CD14-positive monocyte (primary cell): Measurements from ENCODE around the gene BATF3. TPM values are rescaled to one million over a fixed set of nuclear protein-coding genes. Genes with fewer than 3 reads are reported as not detected.
A peak's percentile ranks its signal among the peaks of the same experiment; 100 is the strongest.

Experiments used
- DNase-seq, 3 donors: peaks; one replicate each; pipeline ENCODE4 v3.0.0-alpha.2; 2011 to 2022
- H2AFZ ChIP-seq: 2 replicates; pipeline ENCODE4 v1.6.0; 2012; ENCODE audit warnings: mild to moderate bottlenecking, low read depth, low read length, inconsistent platforms; ENCODE audit not compliant: insufficient read depth, poor library complexity, severe bottlenecking
- H3K27ac ChIP-seq, 2 donors: 1 replicate in 1 of 2; 2 replicates in 1 of 2; pipeline ENCODE4 v1.5.1; 2012 to 2013; ENCODE audit warnings: low read length in 2 of 2, control low read depth in 1 of 2, inconsistent platforms in 1 of 2, low read depth in 1 of 2, mild to moderate bottlenecking in 1 of 2
- H3K27me3 ChIP-seq, 2 donors: one replicate each; pipeline versions ENCODE4 v1.6.0 to v1.6.1; 2011 to 2013; ENCODE audit warnings: low read length in 2 of 2; ENCODE audit not compliant: control insufficient read depth in 2 of 2, insufficient read depth in 2 of 2
- H3K36me3 ChIP-seq, 2 donors: replicated peaks in 1 of 2; 1 replicate in 1 of 2; 2 replicates in 1 of 2; pipeline versions ENCODE4 v1.5.1 to v1.6.1; 2012 to 2013; ENCODE audit warnings: low read length in 2 of 2, control low read depth in 1 of 2, inconsistent platforms in 1 of 2, mild to moderate bottlenecking in 1 of 2; ENCODE audit not compliant: insufficient read depth in 2 of 2, control insufficient read depth in 1 of 2
- H3K4me1 ChIP-seq, 2 donors: 1 replicate in 1 of 2; 2 replicates in 1 of 2; pipeline versions ENCODE4 v1.5.1 to v1.6.1; 2012 to 2013; ENCODE audit warnings: low read length in 2 of 2, control low read depth in 1 of 2, inconsistent platforms in 1 of 2, mild to moderate bottlenecking in 1 of 2, moderate library complexity in 1 of 2; ENCODE audit not compliant: insufficient read depth in 2 of 2, control insufficient read depth in 1 of 2
- H3K4me2 ChIP-seq: replicated peaks from 2 replicates; pipeline ENCODE3; 2012; ENCODE audit warnings: low read length, moderate library complexity, mild to moderate bottlenecking; ENCODE audit not compliant: poor library complexity, severe bottlenecking; ENCODE audit errors: extremely low read depth
- H3K4me3 ChIP-seq, 3 experiments: fragments of 200-600 bp in 1 of 3; sonication (generic) in 1 of 3; replicated peaks in 1 of 3; 1 replicate in 2 of 3; 2 replicates in 1 of 3; pipeline ENCODE4 v1.5.1; 2011 to 2013; ENCODE audit warnings: low read length in 3 of 3, mild to moderate bottlenecking in 3 of 3, control low read depth in 2 of 3, low read depth in 2 of 3, inconsistent platforms in 1 of 3, moderate library complexity in 1 of 3
- H3K79me2 ChIP-seq: 2 replicates; pipeline ENCODE4 v1.6.0; 2012; ENCODE audit warnings: mild to moderate bottlenecking, control low read depth, inconsistent platforms, low read length, moderate library complexity; ENCODE audit not compliant: insufficient read depth
- H3K9ac ChIP-seq: 2 replicates; pipeline ENCODE4 v1.6.0; 2017; ENCODE audit warnings: low read length, mild to moderate bottlenecking; ENCODE audit not compliant: insufficient read depth, poor library complexity, severe bottlenecking
- H3K9me3 ChIP-seq, 2 donors: replicated peaks in 1 of 2; 1 replicate in 1 of 2; 2 replicates in 1 of 2; pipeline versions ENCODE4 v1.5.1 to v1.6.1; 2012 to 2013; ENCODE audit warnings: low read length in 2 of 2, control low read depth in 1 of 2; ENCODE audit not compliant: control insufficient read depth in 1 of 2, insufficient read depth in 1 of 2
- H4K20me1 ChIP-seq: 2 replicates; pipeline ENCODE4 v1.6.0; 2012; ENCODE audit warnings: mild to moderate bottlenecking, low read length, control low read depth, moderate library complexity; ENCODE audit not compliant: insufficient read depth
- H3K27ac Mint-ChIP-seq, 7 donors: one replicate each; pipeline ENCODE4 v1.8.0; 2020; ENCODE audit warnings: mild to moderate bottlenecking in 7 of 7, mixed read lengths in 7 of 7, moderate library complexity in 6 of 7, inconsistent platforms in 2 of 7
- H3K27me3 Mint-ChIP-seq, 3 donors: one replicate each; pipeline ENCODE4 v1.8.0; 2021 to 2022; ENCODE audit warnings: low read depth in 3 of 3, mild to moderate bottlenecking in 3 of 3, mixed read lengths in 3 of 3, moderate library complexity in 3 of 3, inconsistent platforms in 1 of 3
- H3K36me3 Mint-ChIP-seq, 2 donors: one replicate each; pipeline ENCODE4 v1.8.0; 2020; ENCODE audit warnings: mixed read lengths in 2 of 2, inconsistent platforms in 1 of 2, mild to moderate bottlenecking in 1 of 2
- H3K4me1 Mint-ChIP-seq: one replicate; pipeline ENCODE4 v1.8.0; 2020; ENCODE audit warnings: mild to moderate bottlenecking, mixed read lengths
- H3K4me3 Mint-ChIP-seq, 2 donors: one replicate each; pipeline ENCODE4 v1.8.0; 2020; ENCODE audit warnings: mild to moderate bottlenecking in 2 of 2, mixed read lengths in 2 of 2, moderate library complexity in 1 of 2
- H3K9me3 Mint-ChIP-seq, 7 donors: one replicate each; pipeline ENCODE4 v1.8.0; 2020 to 2022; ENCODE audit warnings: mixed read lengths in 7 of 7, mild to moderate bottlenecking in 6 of 7, moderate library complexity in 6 of 7, inconsistent platforms in 2 of 7
- WGBS: methylation state at CpG from one replicate; pipeline ENCODE4 v1.1.5; 2013; ENCODE audit warnings: missing lambda C conversion rate; ENCODE audit not compliant: insufficient coverage; 5-methylcytosine and 5-hydroxymethylcytosine counted together
- intact Hi-C, 2 donors: fragments of 100-400 bp; cut with micrococcal nuclease; formaldehyde crosslinking; loops; one replicate each; pipeline versions ENCODE4 v1.15.0 to v1.15.1; 2023
- polyA plus RNA-seq, 3 donors: library from polyadenylated mRNA; depleted of rRNA in 1 of 3; unstranded in 2 of 3; stranded (reverse) in 1 of 3; fragments of 300-500 nt in 2 of 3; fragments of >200 nt in 1 of 3; fragmentation: Illumina TruSeq in 2 of 3; gene quantifications; 1 replicate in 2 of 3; 2 replicates in 1 of 3; pipeline ENCODE4 v1.2.3, GENCODE V29; 2012 to 2021
- TF ChIP-seq, protein P1 (sequence below): fragments of 200-600 bp; IDR thresholded peaks from one replicate; pipeline ENCODE4 v1.8.0; 2022; ENCODE audit warnings: antibody characterized with exemption, mild to moderate bottlenecking

BATF3 gene
- polyA plus RNA-seq, 3 donors: 9.3 to 34.7 (median 15.1) TPM

DNA sequence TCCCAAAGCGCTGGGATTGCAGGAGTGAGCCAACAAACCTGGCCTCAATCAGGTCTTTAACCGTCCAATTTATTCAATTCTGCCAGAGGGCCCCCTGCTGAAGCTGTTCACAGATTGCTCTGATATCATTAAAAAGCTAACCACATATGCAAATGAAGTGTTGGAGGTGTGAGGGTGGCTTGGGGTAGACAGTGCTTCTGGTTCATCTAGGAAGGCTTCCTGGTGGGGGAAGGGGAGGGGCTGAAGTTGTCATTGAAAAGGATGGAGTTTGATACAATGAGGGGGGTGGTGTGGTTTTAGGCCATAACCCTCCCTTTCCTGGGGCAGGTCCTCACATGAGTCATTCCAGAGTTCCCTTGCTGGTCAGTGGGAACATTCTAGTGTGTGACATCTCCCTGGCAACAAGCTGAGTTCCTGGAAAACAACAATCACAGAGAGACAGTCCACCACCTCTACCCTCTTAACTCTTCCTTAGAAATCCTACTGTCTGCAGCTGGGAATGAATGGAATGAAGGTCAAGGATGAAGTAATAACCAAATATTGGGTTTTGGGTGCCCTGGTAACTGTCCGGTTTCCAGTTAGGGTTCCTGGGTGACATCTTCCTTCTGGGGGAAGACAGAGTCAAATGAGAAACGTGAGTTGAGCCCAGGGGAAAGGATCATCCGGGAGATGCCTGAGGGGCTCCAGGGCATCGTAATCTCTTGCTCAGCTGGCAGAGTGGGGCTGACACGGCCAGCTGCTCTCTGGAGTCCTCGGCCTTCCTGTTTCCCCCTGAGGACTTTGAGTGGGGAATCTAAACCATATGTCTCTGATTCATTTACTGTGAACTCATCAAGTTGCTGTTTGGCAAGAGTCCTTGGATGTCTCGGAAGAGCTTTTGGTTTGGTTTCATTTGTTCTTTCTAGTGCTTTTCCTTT, 32.2 kb downstream of the BATF3 start:
- peak overlapping the region; percentile 13 to 39 for H3K4me3 Mint-ChIP-seq
- Histone ChIP-seq H3K79me2 (no peaks in the 10 kb centered on the region), H3K4me3 (no peak overlapping the region), H3K27ac (peak overlapping the region; percentile 58 to 68), H4K20me1 (no peaks in the 10 kb centered on the region), H3K9me3 (no peaks in the 10 kb centered on the region), H3K4me2 (no peak overlapping the region), H3K4me1 (peaks cover 56 to 70% of the 10 kb centered on the region in 2 donors), H3K36me3 (no peaks in the 10 kb centered on the region), H3K27me3 (no peaks in the 10 kb centered on the region), H3K9ac (no peak overlapping the region), H2AFZ (no peak overlapping the region)
- DNase-seq: peak; percentile 60 to 94 (median 76)
- no peaks in the 10 kb centered on the region for H3K36me3 Mint-ChIP-seq
- H3K4me1 Mint-ChIP-seq: peaks cover 64% of the 10 kb centered on the region
- intact Hi-C loops: loop anchor here (5.0 to 10.0 kb wide), 5 partner anchors 35 to 125 kb away; partner anchors contain the start of genes NSL1 (in 1 of the 2) and TATDN3 (in 1 of the 2)
- peaks cover 0 to 2% (median 0%) of the 10 kb centered on the region in 7 donors for H3K9me3 Mint-ChIP-seq
- H3K27me3 Mint-ChIP-seq: peaks cover 0 to 5% (median 4%) of the 10 kb centered on the region in 3 donors
- H3K27ac Mint-ChIP-seq: peak overlapping the region; percentile 85 to 97 (median 93)
- TF ChIP-seq, protein P1, sequence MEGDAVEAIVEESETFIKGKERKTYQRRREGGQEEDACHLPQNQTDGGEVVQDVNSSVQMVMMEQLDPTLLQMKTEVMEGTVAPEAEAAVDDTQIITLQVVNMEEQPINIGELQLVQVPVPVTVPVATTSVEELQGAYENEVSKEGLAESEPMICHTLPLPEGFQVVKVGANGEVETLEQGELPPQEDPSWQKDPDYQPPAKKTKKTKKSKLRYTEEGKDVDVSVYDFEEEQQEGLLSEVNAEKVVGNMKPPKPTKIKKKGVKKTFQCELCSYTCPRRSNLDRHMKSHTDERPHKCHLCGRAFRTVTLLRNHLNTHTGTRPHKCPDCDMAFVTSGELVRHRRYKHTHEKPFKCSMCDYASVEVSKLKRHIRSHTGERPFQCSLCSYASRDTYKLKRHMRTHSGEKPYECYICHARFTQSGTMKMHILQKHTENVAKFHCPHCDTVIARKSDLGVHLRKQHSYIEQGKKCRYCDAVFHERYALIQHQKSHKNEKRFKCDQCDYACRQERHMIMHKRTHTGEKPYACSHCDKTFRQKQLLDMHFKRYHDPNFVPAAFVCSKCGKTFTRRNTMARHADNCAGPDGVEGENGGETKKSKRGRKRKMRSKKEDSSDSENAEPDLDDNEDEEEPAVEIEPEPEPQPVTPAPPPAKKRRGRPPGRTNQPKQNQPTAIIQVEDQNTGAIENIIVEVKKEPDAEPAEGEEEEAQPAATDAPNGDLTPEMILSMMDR: no peak
- WGBS: 82% methylated on average over 8 of the region's 9 CpGs

DNA sequence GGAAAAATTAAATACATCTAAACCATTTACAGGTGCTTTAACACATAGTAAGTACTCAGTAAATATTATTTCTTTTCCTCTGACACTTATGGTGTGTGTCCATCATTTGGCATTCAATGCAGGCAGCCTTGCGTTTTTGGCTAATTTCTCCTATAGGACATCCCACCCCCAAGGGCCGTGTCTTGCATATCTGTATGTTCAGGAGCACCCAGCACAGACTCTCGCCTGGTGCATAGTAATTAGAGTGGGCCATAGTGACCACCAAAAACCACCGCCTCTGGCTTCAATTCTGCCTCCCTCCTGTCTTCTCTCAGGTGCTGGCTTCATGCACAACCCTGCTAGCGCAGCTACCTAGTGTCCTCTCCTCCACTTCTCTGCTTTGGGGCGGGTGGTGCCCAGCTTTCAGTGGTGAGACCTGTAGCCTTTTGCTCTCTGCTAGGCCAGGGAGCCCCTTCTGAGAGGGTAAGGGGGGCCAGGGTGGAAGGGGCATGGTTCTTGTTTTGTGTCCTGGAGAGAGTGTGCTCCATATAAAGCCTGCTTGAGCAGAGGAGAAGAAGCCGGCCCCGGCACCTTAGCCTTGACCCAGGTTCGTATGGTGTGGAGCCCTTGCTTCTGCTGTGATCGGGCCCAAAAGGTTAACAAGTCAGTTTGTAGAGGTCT, 33.4 kb downstream of the BATF3 start:
- Histone ChIP-seq H3K27me3 (no peaks in the 10 kb centered on the region), H4K20me1 (no peaks in the 10 kb centered on the region), H3K36me3 (no peaks in the 10 kb centered on the region), H3K4me1 (peaks cover 48 to 58% of the 10 kb centered on the region in 2 donors), H3K4me3 (peak overlapping the region in 1 of 3 experiments; percentile 76), H3K9me3 (no peaks in the 10 kb centered on the region), H3K27ac (no peak overlapping the region), H2AFZ (no peak overlapping the region), H3K79me2 (no peaks in the 10 kb centered on the region), H3K4me2 (no peak overlapping the region), H3K9ac (no peak overlapping the region)
- peak overlapping the region in 1 of 7 donors; percentile 87 for H3K27ac Mint-ChIP-seq
- no peaks in the 10 kb centered on the region for H3K36me3 Mint-ChIP-seq
- 83% methylated on average over 8 of the region's 10 CpGs for WGBS
- intact Hi-C loops: loop anchor here (5.0 to 10.0 kb wide), 5 partner anchors 34 to 126 kb away; partner anchors contain the start of genes NSL1 (in 1 of the 2) and TATDN3 (in 1 of the 2)
- peaks cover 0 to 2% (median 0%) of the 10 kb centered on the region in 7 donors for H3K9me3 Mint-ChIP-seq
- H3K4me3 Mint-ChIP-seq: no peak overlapping the region
- peaks cover 53% of the 10 kb centered on the region for H3K4me1 Mint-ChIP-seq
- TF ChIP-seq, protein P1: no peak
- peaks cover 2 to 6% (median 5%) of the 10 kb centered on the region in 3 donors for H3K27me3 Mint-ChIP-seq
- DNase-seq: no peak
